Uterus (tissue), 2 donors: ENCODE results near the gene TSPAN9.

Source experiments
- POLR2A ChIP-seq, 2 donors: fragments of 450-650 bp; IDR thresholded peaks; one replicate each; pipeline ENCODE4 v1.6.1; 2016; ENCODE audit warnings: antibody characterized with exemption in 2 of 2, mild to moderate bottlenecking in 1 of 2, moderate library complexity in 1 of 2
- TF ChIP-seq, protein P1 (sequence below), 4 experiments: fragments of 200-600 bp in 2 of 4; fragments of 450-650 bp in 2 of 4; sonication (generic) in 2 of 4; IDR thresholded peaks; one replicate each; pipeline ENCODE4 v1.5.1; 2016 to 2019; ENCODE audit warnings: antibody characterized with exemption in 4 of 4, mild to moderate bottlenecking in 2 of 4, moderate library complexity in 1 of 4

- TF ChIP-seq, protein P1, sequence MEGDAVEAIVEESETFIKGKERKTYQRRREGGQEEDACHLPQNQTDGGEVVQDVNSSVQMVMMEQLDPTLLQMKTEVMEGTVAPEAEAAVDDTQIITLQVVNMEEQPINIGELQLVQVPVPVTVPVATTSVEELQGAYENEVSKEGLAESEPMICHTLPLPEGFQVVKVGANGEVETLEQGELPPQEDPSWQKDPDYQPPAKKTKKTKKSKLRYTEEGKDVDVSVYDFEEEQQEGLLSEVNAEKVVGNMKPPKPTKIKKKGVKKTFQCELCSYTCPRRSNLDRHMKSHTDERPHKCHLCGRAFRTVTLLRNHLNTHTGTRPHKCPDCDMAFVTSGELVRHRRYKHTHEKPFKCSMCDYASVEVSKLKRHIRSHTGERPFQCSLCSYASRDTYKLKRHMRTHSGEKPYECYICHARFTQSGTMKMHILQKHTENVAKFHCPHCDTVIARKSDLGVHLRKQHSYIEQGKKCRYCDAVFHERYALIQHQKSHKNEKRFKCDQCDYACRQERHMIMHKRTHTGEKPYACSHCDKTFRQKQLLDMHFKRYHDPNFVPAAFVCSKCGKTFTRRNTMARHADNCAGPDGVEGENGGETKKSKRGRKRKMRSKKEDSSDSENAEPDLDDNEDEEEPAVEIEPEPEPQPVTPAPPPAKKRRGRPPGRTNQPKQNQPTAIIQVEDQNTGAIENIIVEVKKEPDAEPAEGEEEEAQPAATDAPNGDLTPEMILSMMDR (IDR thresholded peaks at IDR 0.05) = no peak
- no peak for TF ChIP-seq POLR2A (IDR thresholded peaks at IDR 0.05)
Observed at GRCh38 chr12:3277306-3277943, 200.2 kb downstream of the TSPAN9 start.
